ENCODE results near the gene PHF10.

The PHF10 gene

GRCh38 chr6:169677096-169677495 is 47.2 kb downstream of the PHF10 start:
- no peak for DNase-seq (ENCODE audit: low read depth)

DNA sequence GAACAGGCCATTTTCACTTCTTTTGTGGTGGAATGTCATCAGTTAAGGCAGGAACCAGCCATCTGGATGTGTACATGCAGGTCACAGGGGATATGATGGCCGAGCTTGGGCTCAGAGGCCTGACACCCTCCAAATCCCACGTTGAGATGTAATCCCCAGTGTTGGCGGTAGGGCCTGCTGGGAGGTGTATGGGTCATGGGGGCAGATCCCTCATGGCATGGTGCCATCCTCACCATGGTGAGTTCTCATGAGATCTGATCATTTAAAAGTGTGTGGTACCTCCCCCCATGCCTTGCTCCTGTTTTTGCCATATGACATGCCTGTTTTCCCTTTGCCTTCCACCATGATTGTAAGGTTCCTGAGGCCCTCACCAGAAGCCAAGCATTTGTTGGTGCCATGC is 49.3 kb downstream of the PHF10 start:
- no peak for DNase-seq (ENCODE audit: low read depth)

GRCh38 chr6:169671563-169671962 is 52.7 kb downstream of the PHF10 start:
- DNase-seq (ENCODE audit: low read depth), result no peak

DNA sequence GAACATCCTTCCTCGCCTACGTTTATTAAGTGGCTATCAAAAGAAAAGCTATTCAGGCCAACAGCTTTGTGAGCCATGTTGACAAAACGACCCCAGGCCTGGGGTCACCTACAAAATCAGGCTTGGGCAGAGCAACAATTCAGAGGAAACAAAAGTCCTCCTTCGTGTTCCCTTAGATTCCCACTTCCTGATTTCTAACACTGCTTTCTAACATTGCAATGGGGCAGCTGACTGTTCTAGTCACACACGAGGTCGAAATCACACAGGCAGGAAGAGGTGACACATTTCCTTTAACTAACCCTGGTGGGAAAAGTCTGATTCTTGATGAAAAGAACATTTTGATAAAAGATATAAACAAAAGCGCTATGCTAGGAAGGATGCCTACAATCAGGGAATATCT is 54.4 kb downstream of the PHF10 start:
- no peak for DNase-seq (ENCODE audit: low read depth)

GRCh38 chr6:169669147-169669546 is 55.2 kb downstream of the PHF10 start:
- DNase-seq (ENCODE audit: low read depth), result no peak

- no peak for DNase-seq (ENCODE audit: low read depth)
Observed at GRCh38 chr6:169668203-169668847, 56.0 kb downstream of the PHF10 start.

DNA sequence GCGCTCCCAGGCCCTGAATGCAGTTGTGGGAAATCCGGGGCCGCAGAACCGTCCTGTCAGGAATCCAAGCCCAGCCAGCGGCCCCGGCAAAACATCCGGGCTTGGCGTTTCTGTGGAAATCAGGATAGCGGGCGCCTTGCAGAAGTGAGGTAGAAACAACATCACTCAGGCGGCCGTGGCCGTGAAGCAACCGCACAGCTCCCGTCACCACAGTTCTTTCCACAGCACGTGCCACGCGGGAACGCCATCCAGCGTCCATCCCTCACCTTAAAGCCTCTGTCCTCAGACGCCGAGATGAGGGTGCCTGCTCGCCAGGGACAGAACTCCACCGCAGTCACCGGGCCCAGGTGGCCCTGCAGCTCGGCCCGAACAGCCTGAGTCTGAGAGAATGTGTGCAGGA is 56.6 kb downstream of the PHF10 start:
- DNase-seq (ENCODE audit: low read depth), result no peak

DNA sequence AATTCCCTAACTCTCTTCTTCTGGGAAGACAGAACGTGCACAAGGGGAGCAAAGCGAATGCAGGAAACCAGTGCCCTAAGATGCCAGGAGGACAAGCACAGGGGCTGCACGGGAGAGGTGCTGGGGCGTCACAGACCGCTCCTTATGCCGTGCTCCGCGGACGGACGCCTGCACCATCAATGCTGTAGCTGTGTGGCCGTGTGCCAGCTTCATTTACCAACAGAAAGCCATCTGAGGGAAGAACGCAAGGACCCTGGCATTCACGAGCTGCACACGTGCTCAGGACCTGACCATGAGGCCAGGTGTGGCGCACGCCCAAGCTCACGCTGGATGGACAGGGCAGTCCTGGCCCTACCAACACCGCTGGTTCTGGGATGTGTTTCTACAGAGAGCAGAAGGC is 57.9 kb downstream of the PHF10 start:
- no peak for DNase-seq (ENCODE audit: low read depth)

DNA sequence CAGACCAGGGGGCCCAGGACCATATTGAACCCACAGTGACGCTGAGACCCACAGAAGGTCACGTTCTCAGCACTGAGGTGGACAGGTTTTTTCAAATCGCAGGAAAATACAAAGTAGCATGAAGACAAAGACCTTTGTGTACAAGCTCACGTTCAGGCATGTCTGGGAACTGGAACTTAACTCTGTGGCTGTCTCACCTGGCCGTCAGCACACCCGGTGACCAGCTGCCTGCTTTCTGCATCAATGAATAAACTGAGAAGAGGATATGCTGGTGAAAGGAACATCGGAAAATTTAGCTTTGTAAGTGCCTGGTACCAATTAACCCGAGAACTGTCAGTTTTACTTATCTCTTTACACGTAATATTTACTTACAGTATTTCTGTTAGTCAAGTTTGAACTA is 59.0 kb downstream of the PHF10 start:
- no peak for DNase-seq (ENCODE audit: low read depth)

DNA sequence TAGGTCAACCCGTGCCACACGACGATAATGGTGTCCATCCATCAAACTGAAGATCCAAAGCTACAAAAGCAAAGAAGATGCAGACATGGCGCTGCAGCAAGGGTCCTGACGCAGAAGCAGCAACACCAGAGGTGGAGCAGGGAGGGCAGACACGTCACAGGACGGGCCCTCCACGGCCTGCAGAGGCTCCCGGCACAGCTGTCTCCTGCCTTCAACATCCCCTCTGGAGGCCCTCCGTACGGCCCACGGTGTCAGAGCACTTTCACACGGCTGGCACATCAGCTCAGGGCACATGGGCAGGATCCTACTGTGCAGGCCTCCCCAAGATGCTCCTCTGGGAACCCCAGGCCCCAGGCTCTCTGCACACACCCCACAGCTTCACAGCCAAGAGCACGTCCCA is 60.1 kb downstream of the PHF10 start:
- no peak for DNase-seq (ENCODE audit: low read depth)

DNA sequence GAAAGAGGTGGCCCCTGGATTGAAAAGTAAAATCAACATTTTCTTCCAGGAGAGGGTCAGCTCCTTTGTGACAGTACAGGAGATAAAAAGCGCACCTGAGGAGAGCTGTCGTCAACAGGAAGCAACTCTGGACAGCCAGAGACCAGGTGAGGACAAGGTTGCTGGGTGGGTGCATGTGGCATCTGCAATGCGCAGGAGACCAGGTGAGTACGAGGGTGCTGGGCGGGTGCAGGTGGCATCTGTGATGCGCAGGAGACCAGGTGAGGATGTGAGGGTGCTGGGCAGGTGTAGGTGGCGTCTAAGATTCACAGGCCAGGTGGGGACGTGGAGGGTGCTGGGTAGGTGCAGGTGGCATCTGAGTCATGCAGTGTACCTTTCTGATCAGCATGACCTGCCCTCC is 60.8 kb downstream of the PHF10 start:
- no peak for DNase-seq (ENCODE audit: low read depth)

DNA sequence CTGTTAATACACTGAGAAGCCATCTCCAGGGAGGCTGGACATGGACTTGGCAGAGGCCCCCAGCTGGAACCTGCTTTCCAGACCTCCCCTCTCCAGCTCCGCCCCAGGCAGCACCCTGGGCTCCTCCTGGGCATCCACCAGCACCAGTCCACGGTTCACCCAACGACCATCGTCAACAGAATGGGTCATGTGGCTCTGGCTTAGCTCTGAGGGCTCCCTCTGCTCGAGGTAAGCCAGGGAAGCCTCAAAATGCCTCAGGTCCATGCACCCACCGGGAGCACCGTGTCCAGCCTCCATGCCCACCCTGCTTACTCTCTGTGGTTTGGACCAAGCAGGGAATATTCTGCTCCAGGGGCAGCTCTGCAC is 62.9 kb downstream of the PHF10 start:
- DNase-seq (ENCODE audit: low read depth), result no peak

DNA sequence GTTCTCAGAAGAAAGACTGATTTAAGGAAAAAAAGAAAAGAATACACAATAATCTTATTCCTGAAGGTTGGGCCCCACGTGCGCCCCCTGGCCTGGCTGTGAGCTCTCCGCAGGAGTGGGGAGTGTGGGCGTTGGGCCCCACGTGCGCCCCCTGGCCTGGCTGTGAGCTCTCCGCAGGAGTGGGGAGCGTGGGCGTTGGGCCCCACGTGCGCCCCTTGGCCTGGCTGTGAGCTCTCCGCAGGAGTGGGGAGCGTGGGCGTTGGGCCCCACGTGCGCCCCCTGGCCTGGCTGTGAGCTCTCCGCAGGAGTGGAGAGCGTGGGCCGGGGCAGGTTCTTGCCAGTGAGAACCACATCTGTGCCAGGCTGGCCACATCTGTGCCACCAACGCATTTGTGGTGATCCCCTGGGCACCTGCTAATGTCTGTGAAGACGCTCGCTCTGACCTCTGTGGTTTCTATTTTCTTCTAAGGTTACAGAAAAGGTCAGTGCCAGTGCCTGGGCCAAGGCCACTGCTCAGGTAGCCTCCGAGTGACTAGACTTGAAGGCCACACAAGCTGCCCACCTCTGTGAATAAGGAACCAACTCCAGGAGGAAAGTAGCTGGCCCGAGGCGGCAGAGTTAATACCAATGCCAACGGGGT is 63.4 kb downstream of the PHF10 start:
- no peak for DNase-seq (ENCODE audit: low read depth)

DNA sequence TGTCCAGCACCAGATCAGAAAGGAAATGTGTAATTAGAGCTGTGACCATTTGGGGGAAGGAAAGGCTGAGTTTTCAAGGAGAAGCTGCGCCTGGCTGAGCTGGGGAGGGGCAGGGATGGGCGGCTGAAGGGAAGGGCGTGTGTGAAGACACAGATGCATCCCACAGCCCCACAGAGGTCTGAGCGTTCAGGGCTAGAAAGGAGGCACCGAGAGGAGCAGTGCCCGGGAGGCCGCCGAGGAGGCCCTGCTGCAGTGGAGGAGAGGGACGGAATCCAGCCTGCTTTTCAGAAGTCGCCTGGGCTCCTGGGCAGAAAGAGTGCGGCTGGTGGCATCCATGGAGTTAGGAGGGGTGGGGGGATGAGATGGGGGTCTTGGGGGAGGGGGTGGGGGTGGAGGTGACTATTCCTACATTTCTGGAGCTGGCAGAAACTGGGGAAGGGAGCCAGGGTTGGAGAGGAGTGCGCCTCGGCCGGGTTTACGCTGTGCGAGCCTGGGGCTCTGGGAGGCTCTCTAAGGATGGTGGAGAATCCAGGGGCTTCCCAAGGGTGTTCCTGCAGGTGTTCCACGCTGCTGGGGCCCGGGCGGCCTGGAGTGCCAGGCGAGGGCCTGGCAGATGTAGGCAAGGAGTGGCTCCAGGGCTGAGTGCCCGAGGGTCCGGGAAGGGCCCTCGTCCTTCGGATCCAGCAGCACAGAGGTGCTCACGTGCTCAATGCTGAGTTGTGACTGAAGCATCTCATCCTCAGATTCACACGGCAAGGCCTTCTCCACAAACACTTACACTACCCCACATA is 64.3 kb downstream of the PHF10 start:
- no peak for DNase-seq (ENCODE audit: low read depth)

DNA sequence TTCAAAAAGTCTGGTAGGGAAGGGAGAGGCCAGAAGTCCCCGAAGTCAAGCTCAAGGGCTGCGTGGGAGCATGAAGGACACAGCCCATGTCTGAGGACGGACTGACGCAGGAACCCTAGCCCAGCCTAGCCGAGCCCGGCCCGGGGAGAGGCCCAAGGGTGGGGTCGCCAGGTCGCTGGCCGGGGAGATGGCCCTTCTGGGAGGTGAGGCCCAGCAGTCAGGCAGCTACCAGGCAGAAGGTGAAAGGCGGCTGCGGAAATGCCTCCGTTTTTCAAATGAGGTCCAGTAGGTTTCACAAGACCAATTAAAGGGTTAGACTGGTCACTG is 67.1 kb downstream of the PHF10 start:
- DNase-seq (ENCODE audit: low read depth), result no peak

- no peak for DNase-seq (ENCODE audit: low read depth)
Observed at GRCh38 chr6:169656546-169657283, 67.6 kb downstream of the PHF10 start.

GRCh38 chr6:169654598-169655391 is 69.5 kb downstream of the PHF10 start:
- peak; percentile 11 for DNase-seq (ENCODE audit: low read depth)
